ENCODE data around the gene ALDH1B1.

DNA sequence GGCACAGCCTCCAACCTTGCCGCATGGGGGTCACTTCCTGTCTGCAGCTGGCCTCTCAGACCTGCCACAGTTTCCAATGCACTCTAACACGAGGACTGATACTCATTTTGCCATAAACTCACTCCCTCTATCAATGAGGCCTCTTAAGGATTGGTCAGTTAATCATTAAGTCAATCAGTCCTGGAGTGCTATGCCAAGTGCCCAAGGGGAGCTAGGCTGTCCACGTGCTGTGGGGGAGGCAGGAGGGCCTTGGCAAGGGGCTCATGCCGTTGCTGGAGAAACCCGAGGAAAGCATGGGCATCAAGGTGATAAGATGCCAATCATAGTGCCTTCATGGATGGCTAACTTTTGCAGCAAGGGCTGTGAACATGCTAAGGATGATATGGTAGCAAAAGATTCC is 1.7 kb upstream of the ALDH1B1 start:
- TF ChIP-seq EZH2phosphoT487 (conservative IDR thresholded peaks at IDR 0.05; ENCODE audit: low read length): no peak
- TF ChIP-seq, protein P1, sequence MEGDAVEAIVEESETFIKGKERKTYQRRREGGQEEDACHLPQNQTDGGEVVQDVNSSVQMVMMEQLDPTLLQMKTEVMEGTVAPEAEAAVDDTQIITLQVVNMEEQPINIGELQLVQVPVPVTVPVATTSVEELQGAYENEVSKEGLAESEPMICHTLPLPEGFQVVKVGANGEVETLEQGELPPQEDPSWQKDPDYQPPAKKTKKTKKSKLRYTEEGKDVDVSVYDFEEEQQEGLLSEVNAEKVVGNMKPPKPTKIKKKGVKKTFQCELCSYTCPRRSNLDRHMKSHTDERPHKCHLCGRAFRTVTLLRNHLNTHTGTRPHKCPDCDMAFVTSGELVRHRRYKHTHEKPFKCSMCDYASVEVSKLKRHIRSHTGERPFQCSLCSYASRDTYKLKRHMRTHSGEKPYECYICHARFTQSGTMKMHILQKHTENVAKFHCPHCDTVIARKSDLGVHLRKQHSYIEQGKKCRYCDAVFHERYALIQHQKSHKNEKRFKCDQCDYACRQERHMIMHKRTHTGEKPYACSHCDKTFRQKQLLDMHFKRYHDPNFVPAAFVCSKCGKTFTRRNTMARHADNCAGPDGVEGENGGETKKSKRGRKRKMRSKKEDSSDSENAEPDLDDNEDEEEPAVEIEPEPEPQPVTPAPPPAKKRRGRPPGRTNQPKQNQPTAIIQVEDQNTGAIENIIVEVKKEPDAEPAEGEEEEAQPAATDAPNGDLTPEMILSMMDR (IDR thresholded peaks at IDR 0.05; ENCODE audit: insufficient read depth, low read length, poor library complexity, severe bottlenecking): no peak

Measured in SU-DHL-6 (cell line).